ENCODE results near the gene ARFGAP3. TPM values are rescaled to one million over a fixed set of nuclear protein-coding genes. Genes with fewer than 3 reads are reported as not detected.
"Not testable (repeated sequence)": the region's sequence is repeated elsewhere in the genome, so short reads cannot be mapped to it uniquely, and the experiment has no call there.

Gene ARFGAP3
- total RNA-seq, 4 donors from 2014 or later: 43.0 to 106 (median 50.5) TPM

GRCh38 chr22:42787357-42787736 is 69.7 kb downstream of the ARFGAP3 start:
- TF ChIP-seq CTCF (IDR thresholded peaks at IDR 0.05): no peak
- DNase-seq (ENCODE audit: low spot score) (no peak), ATAC-seq (ENCODE audit: low FRiP score) (no peak)

GRCh38 chr22:42786606-42787356 is 70.3 kb downstream of the ARFGAP3 start:
- DNase-seq (ENCODE audit: low spot score): no peak
- ATAC-seq (ENCODE audit: low FRiP score): no peak
- TF ChIP-seq CTCF (IDR thresholded peaks at IDR 0.05): no peak

- TF ChIP-seq CTCF (IDR thresholded peaks at IDR 0.05): no peak
- ATAC-seq (ENCODE audit: low FRiP score) (no peak), DNase-seq (ENCODE audit: low spot score) (no peak)
Observed at GRCh38 chr22:42785706-42786499, 71.2 kb downstream of the ARFGAP3 start.

- ATAC-seq (ENCODE audit: low FRiP score); DNase-seq (ENCODE audit: low spot score): not testable (repeated sequence)
Observed at GRCh38 chr22:42782306-42782705, 74.8 kb downstream of the ARFGAP3 start.

GRCh38 chr22:42780070-42780540 is 77.0 kb downstream of the ARFGAP3 start:
- TF ChIP-seq CTCF (IDR thresholded peaks at IDR 0.05): peak in 2 of 3 donors; percentile 64 to 70
- DNase-seq (ENCODE audit: low spot score) (no peak), ATAC-seq (ENCODE audit: low FRiP score) (peak; percentile 62)

- ATAC-seq (ENCODE audit: low FRiP score): no peak
- no peak for TF ChIP-seq CTCF (IDR thresholded peaks at IDR 0.05)
Observed at GRCh38 chr22:42777126-42777525, 79.9 kb downstream of the ARFGAP3 start.

GRCh38 chr22:42773167-42773566 is 83.9 kb downstream of the ARFGAP3 start:
- ATAC-seq (ENCODE audit: low FRiP score): no peak
- no peak for TF ChIP-seq CTCF (IDR thresholded peaks at IDR 0.05)
- DNase-seq (ENCODE audit: low spot score): no peak

More at GRCh38 chr22:42777126-42777525, 79.9 kb downstream of the ARFGAP3 start:
- no peak for DNase-seq (ENCODE audit: low spot score)

Data from omental fat pad (tissue), 4 donors.